IMR-90 (cell line): Measurements from ENCODE around the gene ARL6IP5.

Source experiments
- CEBPB ChIP-seq: IDR thresholded peaks from 2 replicates; pipeline ENCODE4 v1.6.1; 2012; ENCODE audit warnings: low read depth, low read length, improper control_type of control experiment
- CTCF ChIP-seq: conservative IDR thresholded peaks from 2 replicates; pipeline ENCODE4 v1.5.1; 2012; ENCODE audit warnings: mild to moderate bottlenecking, low read depth, low read length, improper control_type of control experiment
- MAFK ChIP-seq: IDR thresholded peaks from 2 replicates; pipeline ENCODE4 v1.6.1; 2012; ENCODE audit warnings: low read depth, low read length, improper control_type of control experiment
- POLR2A ChIP-seq: IDR thresholded peaks from 2 replicates; pipeline ENCODE4 v1.6.1; 2012; ENCODE audit warnings: mild to moderate bottlenecking, low read depth, low read length
- RAD21 ChIP-seq: IDR thresholded peaks from 2 replicates; pipeline ENCODE4 v1.6.1; 2012; ENCODE audit warnings: low read length, improper control_type of control experiment
- RCOR1 ChIP-seq: IDR thresholded peaks from 2 replicates; pipeline ENCODE4 v1.6.1; 2012; ENCODE audit warnings: mild to moderate bottlenecking, low read length, improper control_type of control experiment; ENCODE audit not compliant: insufficient replicate concordance
- SMC3 ChIP-seq: fragments of 150-350 bp; IDR thresholded peaks from 2 replicates; pipeline ENCODE4 v1.6.1; 2016; ENCODE audit warnings: low read depth, mild to moderate bottlenecking, antibody characterized with exemption, low read length, moderate library complexity
- USF2 ChIP-seq: fragments of 150-350 bp; IDR thresholded peaks from 2 replicates; pipeline ENCODE4 v1.6.1; 2017; ENCODE audit warnings: mild to moderate bottlenecking, antibody characterized with exemption, low read length, low read depth

- TF ChIP-seq CEBPB = no peak
- no peak for TF ChIP-seq SMC3
- TF ChIP-seq CTCF = no peak
- TF ChIP-seq POLR2A = no peak
- TF ChIP-seq MAFK = no peak
- TF ChIP-seq RAD21 = no peak
- TF ChIP-seq USF2 = no peak
- no peak for TF ChIP-seq RCOR1
These were observed 52.3 kb downstream of the ARL6IP5 start for GRCh38 chr3:69137005-69137404.
